SK-N-DZ (cell line): ENCODE measurements around the gene MED16.

ENCODE experiments used
- DNase-seq: peaks from one replicate; pipeline ENCODE4 v3.0.0-alpha.2; 2015; ENCODE audit warnings: low spot score

The MED16 gene

DNA sequence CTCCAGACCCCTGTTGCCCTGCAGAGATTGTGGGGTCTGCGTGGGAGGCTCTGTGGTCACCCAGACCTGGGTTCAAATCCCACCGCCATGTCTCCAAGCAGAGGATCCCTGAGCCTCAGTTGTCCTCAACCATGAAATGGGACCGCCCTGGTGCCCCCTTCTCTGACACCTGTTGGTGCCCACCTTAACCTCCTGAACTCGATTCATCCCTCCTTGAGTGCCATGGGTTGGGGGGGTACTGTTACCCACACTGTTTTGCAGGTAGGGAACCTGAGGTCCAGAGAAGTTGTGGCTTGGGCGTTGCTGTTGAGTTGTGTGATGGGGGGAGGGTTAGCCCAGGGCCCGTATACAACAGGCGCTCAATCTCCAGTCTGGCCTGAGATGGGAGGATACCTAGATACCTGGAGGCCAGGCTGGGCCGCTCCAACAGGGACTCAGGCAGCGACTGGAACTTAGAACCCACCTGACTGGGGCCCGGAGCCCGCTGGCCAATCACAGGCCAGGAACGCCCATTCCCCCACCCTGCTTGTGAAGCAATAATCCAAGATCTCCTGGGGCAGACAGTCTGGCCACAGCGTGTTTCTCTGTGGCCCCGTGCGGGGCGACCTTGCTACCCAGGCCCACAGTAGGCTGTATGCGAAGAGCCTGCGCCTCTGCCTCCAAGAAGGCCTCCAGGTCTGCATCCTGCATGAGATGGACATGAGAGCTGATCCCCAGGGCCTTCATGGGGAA is 35.6 kb upstream of the MED16 start:
- DNase-seq: no peak

DNA sequence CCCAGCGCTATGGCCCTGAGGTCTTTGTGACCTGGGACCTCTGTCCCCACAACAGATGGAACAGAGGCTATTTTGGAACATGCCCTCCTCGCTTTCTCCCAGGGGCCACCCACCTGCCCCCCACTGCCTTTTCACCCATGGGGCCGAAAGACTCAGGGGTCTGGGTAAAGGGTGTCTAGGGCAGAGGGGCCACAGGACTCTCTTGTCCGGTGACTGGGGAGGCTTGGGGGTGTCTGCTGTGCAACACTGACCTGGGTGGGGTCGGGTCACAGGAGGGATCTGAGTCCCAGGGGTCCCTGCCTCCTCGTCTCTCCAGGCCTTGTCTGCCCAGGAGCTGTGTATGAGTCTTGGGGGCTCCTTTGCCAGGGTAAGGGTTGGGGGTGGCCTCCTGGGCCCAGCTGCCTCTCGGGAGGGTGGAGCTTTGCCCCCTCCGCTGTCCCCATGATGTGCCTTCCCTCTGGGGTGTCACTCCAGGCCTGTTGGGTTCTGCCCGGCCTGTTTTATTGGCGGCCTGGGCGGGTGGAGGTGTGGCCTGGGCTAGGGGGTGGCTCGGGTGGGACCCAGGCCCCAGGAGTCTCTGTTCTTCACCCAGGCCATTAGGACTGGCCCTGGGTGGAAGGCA is 34.9 kb upstream of the MED16 start:
- no peak for DNase-seq

DNA sequence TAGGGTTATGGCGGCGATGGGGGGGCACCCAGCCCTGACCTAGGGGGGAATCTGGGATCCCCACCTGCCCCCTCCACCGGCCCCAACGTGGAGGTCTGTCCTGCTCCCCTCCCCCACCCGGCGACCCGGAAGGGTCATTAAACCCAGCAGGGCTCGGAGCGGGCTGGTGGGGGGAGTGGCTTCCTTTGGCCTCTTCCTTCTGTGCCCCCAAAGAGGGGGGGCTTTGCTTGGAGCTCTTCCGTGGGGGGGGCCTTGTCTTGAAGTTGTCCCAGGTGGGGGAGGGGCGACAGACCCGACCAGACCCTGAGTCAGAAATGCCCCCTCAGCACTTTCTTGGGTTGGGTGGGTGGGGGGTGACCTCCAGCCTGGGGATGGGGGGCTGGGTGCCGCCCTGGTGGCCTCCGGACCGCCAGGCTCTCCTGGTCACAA is 34.4 kb upstream of the MED16 start:
- DNase-seq: no peak

DNA sequence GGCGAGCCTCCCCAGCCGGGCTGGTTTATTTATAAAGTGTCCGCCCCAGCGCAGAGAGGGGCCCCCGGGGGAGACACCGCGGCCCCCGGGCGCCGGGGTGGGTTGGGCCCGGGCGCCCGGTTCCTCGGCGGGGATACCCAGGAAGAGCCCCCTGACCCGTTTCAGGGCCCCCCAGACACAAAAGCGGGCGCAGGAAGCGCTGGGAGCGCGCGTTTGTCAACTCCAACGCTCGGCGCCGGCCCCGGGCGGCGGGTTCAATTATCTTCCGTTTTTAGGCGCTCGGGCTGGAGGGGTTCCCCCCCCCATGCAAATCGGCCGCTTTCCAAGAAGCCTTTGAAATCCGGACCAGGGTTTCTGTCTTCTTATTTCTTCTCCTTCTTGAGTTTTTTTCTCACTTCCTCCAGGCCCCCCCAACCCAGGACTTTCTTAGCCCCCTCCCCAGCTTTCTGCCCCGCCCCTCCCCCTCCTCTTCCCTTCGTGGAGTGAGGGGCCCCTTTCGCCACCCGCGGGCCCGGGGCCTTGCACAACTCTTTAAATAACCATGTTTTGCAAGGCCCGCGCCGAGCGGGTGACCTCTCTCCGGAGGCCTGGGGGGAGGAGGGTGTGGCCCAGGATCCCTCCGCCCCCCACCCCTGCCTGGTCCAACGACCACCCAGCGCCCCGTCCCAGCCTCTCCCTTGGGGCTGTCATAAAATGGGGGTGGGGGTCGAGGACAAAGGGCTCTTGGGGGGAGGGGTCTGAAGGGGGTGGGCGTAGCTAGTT is 33.8 kb upstream of the MED16 start:
- no peak for DNase-seq

DNA sequence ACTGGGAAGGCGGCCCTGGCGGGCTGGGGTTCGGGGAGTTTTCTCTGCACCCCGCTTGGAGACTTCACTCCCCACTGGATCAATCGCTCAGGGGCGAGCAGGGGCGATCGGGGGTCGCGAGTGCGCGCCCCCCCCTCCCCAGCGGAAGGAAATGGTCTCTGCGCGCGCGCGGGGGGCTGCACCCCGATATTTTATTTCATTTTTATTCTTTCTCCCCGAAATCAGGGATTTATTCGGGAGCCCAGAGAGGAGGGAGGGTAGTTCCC is 33.3 kb upstream of the MED16 start:
- DNase-seq: no peak

DNA sequence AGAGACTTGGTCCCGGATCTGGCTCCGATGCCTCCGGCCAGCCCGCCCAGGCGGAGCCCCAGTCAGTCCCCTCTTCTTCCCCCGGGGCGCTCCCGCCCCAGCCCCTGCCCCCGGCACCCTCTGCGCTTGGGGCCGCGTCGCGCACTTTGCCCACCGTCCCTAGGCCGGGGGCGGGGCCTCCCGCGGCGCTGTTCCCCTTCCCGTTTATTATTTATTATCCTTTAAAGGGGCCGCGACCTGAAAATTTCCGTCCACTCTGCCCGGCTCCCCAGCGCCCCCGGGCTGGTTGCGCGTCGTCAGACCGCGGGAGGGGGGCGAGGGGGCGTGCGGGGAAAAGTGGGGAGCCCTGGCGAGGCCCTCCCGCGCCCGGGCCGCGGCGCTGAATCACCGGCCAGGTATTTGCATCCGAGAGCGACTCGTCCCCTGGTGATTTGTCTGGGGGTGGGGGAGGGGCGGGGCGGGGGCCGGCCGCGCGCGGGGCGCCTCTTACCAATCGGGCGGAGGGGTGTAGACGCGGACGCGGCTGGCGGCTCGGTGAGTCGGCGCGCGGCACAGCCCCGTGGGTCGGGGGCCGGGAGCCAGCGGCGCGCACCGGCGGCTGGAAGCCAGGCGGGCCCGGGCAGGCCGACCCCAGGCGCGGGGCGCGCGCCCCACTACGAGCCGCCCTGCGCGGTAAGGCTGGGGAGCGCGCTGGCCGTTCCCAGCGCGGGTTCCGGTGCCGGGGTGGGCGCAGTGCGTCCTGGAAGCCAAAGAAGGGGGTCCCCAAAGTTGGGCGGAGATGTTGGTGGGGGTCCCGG is 32.7 kb upstream of the MED16 start, which contains the start of gene ARID3A:
Gene ARID3A, plus strand, starts transcription at position 510 of the 797 bp plus-strand sequence. CDS start 3,494 bp downstream, outside the sequence.
- peak; percentile 95 for DNase-seq

DNA sequence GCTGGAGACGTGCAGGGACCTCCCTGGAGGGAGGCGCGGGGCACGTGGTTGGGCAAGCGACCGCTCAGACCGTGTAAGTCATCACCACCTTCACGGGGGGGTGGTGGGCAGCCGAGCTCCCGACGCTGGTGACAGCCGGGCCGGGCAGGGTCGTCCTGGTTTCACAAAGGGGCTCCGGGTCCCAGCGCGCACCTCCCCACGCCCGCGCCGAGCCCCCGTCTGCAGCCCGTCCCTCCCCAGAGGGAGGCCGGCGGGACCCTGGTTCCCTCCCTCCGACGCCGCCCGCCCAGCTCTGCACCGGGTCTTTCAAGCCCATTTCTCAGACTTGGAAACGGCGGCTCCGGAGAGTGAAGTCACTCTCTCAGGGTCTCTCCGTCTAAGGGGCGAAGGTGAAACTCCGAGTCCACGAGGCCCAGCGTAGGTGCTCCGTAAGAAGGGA is 32.1 kb upstream of the MED16 start:
- peak; percentile 75 for DNase-seq

DNA sequence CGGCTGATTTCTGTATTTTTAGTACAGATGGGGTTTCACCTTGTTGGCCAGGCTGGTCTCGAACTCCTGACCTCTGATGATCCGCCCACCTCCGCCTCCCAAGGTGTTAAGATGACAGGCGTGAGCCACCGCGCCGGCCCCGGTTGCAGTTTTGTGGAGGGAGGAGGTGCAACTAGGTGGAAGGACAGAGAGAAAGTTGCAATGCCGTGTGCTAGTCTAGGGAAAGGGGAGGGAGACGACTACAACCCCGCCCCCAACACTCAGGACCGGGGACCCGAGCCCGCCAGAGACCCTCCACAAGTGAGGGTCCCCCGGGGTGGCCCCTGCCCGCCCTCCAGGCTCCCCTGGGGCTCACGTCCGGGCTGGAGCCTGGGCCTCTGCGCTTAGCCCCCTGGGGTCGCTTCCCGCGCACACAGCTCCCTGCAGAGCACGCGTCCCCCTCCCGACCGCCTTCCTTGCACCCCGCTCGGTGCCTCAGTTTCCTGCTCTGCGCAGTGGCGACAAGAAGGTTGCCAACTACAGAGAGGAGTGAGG is 31.6 kb upstream of the MED16 start:
- DNase-seq: peak; percentile 61

DNA sequence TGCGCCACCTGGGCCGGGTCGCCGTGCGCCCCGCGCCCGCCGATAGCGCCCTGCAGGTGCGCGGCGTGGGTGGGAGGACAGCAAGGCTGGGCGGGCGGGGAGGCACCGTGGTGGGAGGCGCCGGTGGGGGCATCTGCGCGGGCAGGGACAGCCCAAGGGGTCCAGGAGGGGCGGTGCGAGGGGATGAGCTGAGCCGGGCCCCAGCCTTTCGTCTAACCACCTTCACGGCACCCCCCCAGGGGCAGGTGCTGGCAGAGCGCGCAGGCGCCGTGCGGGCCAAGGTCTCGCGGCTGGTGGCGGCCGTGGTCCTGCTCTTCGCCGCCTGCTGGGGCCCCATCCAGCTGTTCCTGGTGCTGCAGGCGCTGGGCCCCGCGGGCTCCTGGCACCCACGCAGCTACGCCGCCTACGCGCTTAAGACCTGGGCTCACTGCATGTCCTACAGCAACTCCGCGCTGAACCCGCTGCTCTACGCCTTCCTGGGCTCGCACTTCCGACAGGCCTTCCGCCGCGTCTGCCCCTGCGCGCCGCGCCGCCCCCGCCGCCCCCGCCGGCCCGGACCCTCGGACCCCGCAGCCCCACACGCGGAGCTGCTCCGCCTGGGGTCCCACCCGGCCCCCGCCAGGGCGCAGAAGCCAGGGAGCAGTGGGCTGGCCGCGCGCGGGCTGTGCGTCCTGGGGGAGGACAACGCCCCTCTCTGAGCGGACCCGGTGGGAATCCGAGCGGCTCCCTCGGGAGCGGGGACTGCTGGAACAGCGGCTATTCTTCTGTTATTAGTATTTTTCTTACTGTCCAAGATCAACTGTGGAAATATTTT is 27.3 kb upstream of the MED16 start:
- no peak for DNase-seq

DNA sequence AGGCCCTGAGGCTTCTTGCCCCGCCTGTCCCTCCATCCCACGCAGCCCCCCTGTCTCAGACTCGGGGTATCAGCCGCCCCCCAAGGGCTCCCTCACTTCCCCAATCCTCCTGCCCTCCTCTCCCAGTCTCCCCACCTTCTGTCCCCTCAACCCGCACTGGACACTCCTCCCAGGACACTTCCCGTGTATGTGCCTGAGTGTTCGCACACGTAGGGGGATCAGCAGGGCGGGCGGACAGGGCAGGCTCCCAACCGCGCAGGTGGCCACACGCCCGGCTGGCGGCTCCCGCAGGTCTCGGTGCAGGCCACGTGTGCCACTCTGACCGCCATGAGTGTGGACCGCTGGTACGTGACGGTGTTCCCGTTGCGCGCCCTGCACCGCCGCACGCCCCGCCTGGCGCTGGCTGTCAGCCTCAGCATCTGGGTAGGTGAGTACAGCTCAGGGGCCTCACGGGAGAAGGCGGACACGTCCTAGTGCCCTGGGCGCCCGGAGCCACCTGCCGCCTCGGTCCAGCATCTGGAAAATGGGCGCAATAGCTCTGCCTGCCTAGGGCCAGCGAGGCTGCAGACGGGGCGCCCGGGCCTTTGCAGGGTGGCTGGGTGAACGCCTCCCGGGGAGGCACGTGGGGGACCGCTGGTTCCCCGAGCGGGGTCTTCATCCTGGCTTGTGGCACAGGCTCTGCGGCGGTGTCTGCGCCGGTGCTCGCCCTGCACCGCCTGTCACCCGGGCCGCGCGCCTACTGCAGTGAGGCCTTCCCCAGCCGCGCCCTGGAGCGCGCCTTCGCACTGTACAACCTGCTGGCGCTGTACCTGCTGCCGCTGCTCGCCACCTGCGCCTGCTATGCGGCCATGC is 26.4 kb upstream of the MED16 start:
- DNase-seq: no peak

DNA sequence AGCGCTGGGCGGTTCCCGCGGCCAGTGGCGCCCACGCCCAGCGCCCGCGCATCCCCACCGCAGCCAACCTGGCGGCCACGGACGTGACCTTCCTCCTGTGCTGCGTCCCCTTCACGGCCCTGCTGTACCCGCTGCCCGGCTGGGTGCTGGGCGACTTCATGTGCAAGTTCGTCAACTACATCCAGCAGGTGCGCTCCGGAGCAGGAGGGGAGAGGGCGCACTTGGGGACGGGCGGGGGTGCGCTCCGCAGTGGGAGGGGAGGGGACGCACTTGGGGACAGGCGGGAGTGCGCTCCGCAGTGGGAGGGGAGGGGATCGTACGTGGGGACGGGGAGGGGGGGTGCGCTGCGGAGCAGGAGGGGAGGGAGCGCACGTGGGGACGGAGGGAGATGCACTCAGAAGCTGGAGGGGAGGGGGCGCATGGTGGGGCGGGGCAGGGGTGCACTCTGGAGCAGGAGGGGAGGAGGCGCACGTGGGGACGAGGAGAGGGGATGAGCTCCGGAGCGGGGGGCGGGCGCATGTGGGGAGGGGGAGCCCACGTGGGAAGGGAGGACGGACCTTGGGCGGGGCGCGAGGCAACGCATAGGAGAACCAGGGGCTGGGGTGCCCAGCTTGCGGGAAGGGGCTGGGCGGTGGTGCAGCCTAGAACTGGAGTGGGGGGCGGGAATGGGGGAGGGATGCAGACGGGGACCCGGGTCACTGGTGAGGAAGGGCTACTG is 25.7 kb upstream of the MED16 start:
- DNase-seq: no peak

DNA sequence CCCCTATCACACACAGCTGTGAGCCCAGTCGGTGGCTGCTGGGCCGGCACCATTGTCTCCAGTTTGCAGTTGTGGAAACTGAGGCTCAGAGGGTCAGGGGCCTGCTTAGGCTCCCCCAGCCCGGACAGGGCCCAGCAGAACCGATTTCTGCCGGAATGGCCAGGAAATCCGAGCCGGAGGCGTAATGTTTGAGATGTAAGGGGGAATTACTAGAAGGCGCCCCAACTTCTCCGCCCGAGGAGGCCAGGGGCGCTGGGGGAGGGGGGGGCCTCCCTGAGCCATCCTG is 25.1 kb upstream of the MED16 start:
- no peak for DNase-seq

DNA sequence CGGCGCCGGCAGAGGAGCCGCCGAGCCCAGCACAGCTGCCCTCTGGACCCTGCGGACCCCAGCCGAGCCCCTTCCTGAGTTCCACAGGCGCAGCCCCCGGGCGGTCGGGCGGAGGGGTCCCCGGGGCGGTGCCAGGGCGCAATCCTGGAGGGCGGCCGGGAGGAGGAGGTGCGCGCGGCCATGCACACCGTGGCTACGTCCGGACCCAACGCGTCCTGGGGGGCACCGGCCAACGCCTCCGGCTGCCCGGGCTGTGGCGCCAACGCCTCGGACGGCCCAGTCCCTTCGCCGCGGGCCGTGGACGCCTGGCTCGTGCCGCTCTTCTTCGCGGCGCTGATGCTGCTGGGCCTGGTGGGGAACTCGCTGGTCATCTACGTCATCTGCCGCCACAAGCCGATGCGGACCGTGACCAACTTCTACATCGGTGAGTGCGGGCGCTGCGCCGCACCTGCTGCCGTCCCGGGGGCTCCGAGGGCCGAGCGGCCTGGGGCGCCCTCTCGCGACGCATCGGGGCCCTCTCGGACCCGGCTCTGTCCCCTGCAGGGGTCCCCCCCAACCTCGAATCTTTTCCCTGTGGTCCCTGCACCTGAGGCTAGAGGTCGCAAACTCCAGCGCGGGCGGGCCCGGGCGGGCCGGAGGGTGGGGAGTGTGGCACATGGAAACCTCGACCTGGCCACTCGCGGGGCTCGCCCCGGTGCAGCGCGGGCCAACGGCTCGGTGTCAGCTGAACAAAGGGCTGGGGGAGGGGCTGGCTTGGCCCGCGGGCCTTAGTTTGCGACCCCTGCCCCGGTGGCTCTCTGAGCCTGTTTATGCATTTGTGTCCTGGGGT is 24.6 kb upstream of the MED16 start, which contains the start of gene KISS1R:
Gene KISS1R, plus strand, starts transcription at position 11 of the 829 bp plus-strand sequence. Its CDS starts 170 bp downstream, at position 181.
- DNase-seq: peak; percentile 74

DNA sequence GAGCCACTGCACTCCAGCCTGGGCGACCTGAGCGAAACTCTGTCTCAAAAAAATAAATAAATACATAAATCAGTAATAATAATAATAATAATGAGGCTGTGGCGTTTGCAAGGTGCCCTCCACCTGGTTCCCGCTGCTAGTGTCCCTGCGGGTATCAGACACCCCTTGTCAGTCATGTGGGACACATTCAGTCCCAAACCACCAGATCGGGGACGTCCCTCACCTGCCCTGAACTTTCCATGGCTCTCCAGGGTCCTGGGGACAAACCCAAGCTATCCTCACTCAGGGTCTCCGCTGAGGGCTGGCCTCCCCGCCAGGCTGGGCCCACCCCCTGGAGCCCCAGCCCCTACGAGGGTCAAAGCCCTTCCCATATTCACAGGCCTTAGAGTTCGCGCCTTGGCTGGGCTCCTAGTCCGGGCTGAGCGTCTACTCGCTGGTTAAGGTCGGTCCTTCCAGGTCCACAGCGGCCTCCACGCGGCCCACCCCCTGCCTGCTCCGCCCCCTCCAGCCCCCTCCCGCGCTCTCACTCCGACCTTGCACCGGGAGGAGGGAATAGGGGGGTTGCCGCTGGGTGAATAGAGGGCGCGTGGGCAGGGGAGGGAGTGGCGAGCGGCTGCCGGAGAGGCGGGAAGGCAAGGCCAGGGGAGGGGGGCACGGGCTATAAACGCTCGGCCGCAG is 23.8 kb upstream of the MED16 start:
- peak; percentile 55 for DNase-seq

DNA sequence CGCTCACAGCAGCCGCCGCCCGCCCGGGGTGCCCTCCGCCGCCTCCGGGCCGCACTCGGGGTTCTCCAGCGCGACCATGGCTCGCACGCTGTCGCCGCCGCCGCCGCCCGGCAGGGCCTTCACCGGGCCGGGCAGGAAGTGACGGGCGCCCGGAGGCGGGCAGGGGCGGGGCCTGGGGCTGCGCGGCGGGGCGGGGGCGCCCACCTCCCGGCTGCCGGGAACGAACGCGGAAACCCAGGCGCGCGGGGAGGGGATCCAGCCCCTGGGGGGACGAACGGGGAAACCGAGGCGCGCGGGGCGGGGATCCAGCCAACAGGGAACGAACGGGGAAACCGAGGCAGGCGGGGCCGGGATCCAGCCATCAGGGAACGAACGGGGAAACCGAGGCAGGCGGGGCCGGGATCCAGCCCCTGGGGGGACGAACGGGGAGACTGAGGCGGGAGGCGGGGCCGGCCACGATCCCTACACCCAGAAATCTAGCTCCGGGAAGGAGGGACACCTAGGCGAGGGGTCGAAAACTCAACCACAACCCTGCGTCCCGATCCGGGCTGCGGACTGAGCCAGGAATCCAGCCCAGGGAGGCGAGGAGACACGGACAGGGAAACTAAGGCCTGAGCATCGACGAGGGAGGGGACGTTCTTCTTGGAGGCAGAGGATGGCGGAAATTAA is 20.2 kb upstream of the MED16 start, which contains the start of gene R3HDM4:
Gene R3HDM4, minus strand, starts transcription at position 140 of the 669 bp plus-strand sequence. Its CDS starts 62 bp downstream, at position 78.
- no peak for DNase-seq

DNA sequence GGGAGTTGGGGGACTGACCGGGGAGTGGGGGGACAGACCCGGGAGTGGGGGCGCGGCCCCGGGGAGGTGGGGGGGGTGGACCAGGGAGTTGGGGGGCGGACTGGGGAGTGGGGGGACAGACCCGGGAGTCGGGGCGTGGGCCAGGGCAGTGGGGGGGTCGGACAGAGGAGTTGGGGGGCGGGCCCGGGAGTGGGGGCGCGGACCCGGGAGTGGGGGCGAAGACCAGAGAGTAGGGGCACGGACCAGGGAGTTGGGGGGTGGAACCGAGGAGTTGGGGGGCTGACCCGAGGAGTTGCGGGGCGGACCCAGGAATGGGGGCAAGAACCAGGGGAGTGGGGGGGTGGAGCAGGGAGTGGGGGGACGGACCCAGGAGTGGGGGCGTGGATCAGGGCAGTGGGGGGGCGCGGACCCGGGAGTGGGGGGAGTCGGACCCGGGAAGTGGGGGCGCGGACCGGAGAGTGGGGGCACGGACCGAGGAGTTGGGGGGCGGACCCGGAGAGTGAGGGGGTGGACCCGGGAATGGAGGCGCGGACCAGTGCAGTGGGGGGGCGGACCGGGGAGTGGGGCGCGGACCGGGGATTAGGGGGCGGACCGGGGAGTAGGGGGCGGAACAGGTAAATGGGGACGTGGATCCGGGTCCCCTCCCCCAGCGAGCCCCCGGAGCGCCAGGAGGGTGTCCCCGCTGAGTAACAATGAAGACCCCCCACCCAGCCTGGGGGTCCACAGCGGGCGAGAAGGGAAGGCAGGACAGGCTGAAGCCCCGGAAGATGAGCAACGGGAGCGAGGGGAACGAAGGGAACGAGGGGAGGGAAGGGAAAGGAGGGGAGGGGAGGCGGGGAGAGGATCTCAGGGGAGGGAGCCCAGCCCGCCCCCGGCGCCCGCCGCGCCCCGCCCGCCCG is 19.4 kb upstream of the MED16 start:
- no peak for DNase-seq
